NCI-H82 (cell line): ENCODE measurements around the gene GCK.

Source experiments
- DNase-seq: peaks from one replicate; lab custom pipeline; 2025; lab: John Stamatoyannopoulos, UW

Gene GCK

GRCh38 chr7:44222776-44223261 lies 33.6 kb upstream of the GCK start:
- no peak for DNase-seq

GRCh38 chr7:44222074-44222473 lies 32.8 kb upstream of the GCK start:
- DNase-seq: no peak

GRCh38 chr7:44221231-44221791 lies 32.1 kb upstream of the GCK start:
- DNase-seq: no peak

DNA sequence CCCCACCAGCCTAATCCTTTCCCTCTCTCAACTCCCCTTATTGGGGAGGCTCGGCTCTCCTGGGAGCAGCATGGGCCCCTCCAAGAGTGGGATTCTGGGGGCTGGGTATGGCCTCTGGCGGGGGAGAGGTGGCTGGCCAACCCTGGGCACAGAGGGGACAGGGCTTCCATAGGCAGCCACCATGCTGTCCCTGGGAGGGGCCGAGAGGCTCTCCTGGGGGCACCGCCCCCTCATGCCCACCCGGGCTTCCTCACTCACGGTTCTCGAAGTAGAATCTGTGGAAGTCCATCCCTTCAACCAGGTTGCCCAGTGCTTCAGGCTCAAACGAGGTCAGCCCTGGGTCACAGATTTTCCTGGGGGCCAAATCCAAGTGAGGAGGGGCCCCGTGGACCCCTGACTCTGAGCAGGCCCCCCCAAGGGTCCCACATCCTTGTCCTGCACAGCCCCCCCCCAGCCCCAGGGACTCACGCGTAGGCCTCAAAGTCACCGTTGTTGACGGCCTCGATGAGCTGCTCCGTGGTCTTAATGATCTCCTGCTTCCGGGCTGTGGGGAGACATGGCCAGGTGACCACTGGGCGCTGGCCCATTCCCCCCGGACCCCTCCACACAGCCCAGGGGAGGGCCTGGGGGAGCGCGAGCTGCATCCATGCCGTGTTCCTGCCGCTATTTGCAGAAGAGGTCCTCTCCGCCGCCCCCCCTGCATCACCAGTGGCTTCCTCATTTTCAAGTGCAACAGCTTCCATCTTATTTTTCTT lies 31.3 kb upstream of the GCK start:
- DNase-seq: no peak

DNA sequence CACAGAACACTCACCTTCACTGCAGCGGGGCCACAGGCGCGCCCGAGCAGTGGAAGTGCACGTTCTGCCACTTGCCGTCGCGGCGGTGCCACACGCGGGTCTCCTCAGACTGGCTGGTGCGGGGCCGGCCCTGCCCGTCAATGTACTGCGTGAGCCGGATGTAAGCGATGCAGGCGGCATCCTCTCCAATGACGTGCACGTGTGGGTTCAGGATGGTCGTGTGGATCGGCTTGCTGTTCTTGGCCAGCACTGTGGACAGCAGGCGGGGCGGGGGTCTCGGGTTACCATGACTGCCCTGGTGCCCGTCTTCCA lies 30.8 kb upstream of the GCK start:
- no peak for DNase-seq

DNA sequence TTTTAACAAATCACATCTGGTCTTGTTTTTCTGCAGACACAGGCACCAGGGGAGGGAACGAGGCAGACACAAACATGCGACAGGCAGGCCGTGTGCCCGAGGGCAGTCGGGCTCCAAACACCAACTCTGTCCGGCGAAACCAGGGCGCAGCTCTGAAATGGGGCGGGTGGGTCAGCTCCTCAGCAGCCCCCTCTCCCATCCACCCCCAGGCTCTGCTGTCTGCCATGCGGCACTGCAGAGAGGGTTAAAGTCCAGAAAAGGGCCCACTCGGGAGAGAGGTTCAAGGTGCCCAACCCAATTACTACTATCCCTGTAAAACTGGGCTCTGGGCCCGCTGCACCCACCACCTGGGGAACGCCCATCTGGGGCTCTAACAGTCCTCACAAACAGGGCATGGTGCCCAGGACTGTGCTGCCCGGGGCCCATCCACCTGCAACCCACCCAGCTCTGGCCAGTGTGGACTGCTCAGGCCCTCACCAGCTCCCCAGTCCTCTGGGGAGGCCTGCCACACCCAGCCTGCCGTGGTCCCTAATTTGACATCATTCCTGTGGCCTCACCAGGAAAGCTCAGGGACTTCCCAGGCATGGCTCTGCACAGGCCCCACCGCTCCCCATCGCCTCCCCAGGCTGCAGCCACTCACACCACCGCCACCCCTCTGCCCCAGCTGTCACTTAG lies 30.3 kb upstream of the GCK start:
- no peak for DNase-seq

- peak; percentile 81 for DNase-seq
Measured at GRCh38 chr7:44218418-44219201, 29.4 kb upstream of the GCK start.

- no peak for DNase-seq
Measured at GRCh38 chr7:44217852-44218402, 28.7 kb upstream of the GCK start.

DNA sequence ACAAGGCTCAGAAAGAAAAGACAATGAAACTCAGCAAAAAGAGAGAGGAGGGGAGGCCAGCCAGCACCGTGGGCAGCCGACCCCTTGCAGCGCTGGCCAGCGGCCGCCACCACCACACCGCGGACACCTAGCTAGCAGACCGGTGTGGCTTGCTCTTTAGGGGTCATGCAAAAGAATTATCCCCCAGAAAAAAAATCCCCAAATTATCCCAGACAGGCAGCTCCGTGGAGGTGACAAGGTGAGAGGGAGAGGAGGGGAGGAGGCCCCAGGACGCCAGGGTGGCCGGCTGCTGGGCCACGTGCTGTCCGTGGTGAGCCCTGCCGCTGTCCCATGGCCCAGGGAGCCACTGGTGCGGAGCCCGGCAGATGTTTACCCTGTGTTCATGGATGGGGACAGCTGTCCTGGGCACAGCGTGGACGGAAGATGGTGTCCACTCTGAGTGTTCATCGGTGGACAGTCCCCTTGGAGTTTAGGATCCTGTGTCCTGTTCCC lies 28.0 kb upstream of the GCK start:
- no peak for DNase-seq

DNA sequence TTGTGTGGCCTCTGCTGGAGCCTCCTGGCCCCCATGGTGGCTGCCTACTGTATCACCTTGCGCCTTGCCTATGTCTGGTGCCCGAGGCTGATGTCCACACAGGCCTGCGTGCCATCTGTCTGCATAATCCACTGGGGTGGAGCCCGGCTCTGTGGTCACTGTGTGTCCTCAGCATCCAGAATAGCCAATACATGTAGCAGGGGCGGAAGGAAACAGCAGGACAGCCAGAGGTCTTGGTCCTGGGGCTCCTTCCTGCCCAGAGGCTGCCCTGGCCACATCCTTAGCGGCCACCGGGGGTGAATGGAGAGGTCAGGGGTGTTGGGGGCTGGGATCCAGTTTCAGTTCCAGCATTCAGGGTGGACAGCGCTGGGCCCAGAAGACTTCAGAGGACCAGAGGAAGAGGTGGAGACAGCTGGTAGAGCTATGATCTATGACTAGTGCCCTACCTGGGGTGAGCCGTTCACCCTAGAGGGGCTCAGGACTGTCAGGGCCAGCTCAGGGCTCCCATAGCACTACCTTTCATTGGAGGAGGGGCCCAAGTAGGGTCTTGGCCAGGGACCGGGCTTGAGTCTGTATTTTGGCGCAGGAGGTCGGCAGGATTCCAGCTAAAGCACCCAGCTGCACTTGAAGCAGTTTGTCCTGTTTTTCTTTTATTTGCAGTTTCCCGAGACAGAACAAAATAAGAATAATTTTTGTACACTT lies 27.4 kb upstream of the GCK start:
- DNase-seq: no peak

GRCh38 chr7:44216019-44216418 lies 26.8 kb upstream of the GCK start:
- no peak for DNase-seq

GRCh38 chr7:44215531-44215930 lies 26.3 kb upstream of the GCK start:
- no peak for DNase-seq

GRCh38 chr7:44213877-44214388 lies 24.7 kb upstream of the GCK start:
- DNase-seq: no peak

DNA sequence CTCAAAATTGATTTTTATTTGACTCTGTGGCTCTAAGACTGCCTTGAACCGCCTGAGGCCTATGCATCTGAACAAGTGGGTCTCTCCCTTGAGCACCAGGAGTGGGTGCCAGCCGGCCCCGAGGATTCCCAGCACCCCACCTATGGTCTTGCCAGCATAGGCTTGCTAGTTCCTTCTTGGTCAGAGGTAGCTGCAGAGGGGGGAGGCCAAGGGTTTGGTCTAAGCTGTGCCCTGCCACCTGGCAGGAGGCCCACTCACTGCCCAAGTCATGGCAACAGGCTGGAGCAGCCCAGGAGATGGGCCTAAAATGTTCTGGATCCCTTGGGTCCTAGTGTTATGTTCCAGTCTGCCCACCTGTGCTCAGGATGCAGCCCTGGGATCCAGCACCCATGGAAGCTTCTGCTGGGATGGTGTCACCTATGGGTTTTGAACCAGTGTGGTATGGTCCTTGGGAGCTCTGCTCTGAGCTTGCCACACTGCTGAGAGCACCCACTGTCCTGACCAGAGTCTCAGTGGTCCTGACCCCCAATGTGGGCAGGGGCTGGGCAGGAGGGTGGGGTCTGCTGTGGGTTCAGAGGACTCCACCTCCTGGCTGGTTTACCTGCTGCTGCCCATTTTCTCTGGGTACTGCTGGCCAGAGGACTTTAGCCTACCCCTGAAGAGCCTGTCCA lies 24.1 kb upstream of the GCK start:
- no peak for DNase-seq

GRCh38 chr7:44212581-44213184 lies 23.4 kb upstream of the GCK start:
- DNase-seq: peak; percentile 50

DNA sequence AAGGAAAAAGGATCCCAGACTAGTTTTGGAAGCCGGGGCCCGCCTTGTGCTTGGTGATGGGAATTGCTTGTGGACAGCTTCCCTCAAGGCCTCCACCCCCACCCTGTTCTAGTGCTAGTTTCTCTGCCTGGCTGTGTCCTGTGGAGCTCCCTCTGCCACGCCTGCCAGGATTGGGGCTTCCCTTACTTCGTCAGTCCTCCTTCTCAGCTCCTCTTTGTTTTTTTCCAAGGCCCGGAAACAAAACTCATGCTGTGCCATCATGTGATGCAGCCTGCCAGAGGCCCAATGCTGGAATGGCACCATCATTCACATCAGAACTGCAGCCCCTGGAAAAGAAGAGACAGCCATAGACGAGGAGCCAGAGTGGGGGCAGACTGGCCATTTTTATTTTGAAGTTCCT lies 22.8 kb upstream of the GCK start:
- no peak for DNase-seq

DNA sequence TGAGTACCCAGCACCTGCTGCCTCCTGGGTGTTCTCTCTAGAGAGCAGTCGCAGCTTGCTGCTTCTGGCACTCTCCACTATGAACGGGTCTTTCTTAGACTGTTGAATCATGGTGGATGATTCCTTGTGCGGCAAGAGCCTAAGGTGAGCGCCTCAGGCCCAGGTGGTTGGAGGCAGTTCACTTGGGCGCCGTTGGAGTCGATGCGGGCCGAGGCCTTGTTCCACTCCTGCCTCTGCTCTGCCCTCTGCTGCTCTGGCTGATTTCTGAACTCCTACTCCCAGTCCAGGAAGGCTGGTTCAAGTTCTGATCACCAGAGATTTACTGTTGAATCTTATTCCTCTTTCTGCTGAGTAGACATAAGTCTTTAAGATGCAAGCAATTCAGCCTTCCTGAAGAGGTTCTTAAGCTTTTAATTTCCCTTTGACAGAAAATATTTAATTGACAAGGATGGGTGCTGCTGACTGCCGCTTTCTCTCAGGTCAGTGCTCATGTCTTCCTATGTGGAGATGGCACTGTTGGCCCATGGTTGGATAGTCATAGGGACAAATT lies 22.0 kb upstream of the GCK start:
- DNase-seq: no peak

GRCh38 chr7:44210107-44210506 lies 20.9 kb upstream of the GCK start:
- DNase-seq: no peak

GRCh38 chr7:44208085-44208484 lies 18.8 kb upstream of the GCK start:
- no peak for DNase-seq

DNA sequence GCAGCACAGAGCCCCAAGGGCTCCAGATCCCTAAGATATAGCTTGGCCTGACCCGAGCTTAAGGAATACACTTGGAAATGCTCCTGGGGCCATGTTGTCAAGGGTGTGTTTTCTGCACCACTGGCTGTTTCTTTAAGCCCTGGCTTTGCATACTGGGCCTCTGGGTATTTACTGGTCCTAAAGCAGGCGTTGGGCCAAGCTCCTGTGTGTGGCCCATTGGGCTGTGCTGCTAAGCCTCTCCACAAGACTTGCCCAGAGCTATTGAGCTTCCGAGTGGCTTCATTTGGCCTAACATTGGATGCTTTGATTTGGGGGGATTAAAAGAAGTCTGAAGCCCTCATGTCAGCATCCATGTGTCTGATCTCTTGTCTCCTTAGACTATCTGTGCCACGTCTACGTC lies 16.8 kb upstream of the GCK start:
- DNase-seq: no peak
